Measurements from ENCODE around the gene HP.
A peak's percentile ranks its signal among the peaks of the same experiment; 100 is the strongest.
"Not testable (repeated sequence)": the region's sequence is repeated elsewhere in the genome, so short reads cannot be mapped to it uniquely, and the experiment has no call there.

HP gene, protein sequence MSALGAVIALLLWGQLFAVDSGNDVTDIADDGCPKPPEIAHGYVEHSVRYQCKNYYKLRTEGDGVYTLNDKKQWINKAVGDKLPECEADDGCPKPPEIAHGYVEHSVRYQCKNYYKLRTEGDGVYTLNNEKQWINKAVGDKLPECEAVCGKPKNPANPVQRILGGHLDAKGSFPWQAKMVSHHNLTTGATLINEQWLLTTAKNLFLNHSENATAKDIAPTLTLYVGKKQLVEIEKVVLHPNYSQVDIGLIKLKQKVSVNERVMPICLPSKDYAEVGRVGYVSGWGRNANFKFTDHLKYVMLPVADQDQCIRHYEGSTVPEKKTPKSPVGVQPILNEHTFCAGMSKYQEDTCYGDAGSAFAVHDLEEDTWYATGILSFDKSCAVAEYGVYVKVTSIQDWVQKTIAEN
- long read RNA-seq, result 0 reads

DNA sequence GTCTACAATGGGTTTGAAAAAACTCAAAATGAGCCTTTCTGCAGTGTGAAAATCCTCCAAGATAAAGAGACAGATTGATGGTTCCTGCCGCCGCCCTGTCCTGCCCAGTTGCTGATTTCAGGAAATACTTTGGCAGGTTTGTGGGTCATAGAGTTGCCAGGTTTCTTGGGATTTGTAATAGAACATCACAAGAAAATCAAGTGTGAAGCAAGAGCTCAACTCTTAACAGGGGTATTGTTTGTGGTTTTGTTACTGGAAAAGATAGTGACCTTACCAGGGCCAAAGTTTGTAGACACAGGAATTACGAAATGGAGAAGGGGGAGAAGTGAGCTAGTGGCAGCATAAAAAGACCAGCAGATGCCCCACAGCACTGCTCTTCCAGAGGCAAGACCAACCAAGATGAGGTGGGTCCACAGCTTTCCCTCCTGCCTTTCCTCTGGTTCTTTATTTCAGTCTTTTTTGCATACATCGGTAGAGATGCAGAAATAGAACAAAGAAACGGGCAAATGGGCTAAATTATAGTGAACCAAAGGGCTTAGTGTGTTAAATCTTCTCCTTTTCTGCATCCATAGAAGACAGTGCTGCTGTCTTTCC, at the start of gene HP:
Gene HP, plus strand, starts transcription at position 252 of the 594 bp plus-strand sequence. Its CDS starts 148 bp downstream, at position 400.
- peak within 1 kb of the TSS; percentile 17 for H3K4me3 ChIP-seq (replicated peaks; ENCODE audit: insufficient read depth, low read length)
- peak within 1 kb of the TSS; percentile 47 for H3K27ac ChIP-seq (replicated peaks)
- not testable (repeated sequence) for H3K27me3 ChIP-seq (ENCODE audit: insufficient read depth, poor library complexity, severe bottlenecking)
- peak; percentile 53 to 68 for DNase-seq (ENCODE audit: low read depth in 1 of 2, low spot score in 1 of 2)

DNA sequence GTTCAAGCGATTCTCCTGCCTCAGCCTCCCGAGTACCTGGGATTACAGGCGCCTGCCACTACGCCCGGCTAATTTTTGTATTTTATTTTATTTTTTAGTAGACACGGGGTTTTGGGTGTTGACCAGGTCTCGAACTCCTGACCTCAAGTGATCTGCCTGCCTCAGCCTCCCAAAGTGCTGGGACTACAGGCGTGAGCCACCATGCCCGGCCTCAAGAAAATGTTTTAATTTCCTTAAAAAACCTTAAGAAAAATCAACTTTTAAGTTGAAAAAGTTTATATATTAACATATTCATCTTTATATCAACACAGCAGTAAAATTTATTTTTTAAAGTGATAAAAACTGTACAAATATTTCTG, 46.3 kb upstream of the HP start:
- H3K4me3 ChIP-seq (replicated peaks; ENCODE audit: insufficient read depth, low read length); H3K27me3 ChIP-seq (ENCODE audit: insufficient read depth, poor library complexity, severe bottlenecking); DNase-seq (ENCODE audit: low read depth in 1 of 2, low spot score in 1 of 2): not testable (repeated sequence)
- peak overlapping the region; percentile 42 for H3K27ac ChIP-seq (replicated peaks)

DNA sequence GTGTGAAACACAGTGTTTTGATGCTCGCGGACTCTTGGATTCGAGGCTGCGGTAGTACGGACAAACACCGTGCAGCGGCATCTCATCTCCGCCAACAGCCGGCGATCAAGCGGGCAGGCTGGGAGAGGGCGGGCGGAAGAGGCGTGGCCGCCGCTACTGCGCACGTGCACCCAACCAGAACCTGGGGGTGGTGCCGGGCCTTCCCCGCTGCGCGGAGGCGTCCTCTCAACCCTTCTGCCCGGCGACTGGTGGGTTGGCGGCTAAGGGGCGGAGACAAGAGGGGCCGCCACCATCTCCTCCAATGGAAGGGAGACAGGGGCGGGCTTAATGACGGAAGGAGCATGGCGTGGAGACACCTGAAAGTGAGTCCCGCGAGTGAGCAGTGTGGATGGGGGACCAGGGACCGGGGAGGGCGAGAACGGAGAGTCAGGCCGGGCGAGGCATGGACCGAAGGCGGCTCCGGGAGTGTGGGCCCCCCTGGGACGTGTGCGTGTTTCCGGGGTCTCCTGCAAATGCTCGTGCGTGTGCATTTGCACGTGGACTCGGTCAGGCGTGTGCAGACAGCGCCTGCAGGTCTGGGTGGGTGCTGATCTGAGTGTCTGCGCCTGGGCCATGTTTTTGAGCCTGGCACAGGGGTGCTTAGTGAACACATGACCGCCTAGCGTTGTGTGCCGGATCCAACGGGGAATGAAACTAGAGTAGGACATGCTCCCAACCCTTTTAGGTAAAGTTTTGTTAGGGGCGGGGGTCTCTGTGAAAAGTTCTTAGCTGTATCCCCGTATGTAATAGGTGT, 45.7 kb upstream of the HP start, which contains the start of gene DHODH:
Gene DHODH, plus strand, starts transcription at position 321 of the 793 bp plus-strand sequence. Its CDS starts 21 bp downstream, at position 342.
- Histone ChIP-seq H3K27ac (replicated peaks) (peak within 1 kb of the TSS; percentile 85), H3K4me3 (replicated peaks; ENCODE audit: insufficient read depth, low read length) (peak within 1 kb of the TSS; percentile 97), H3K27me3 (ENCODE audit: insufficient read depth, poor library complexity, severe bottlenecking) (no peaks in the 10 kb centered on the region)
- TF ChIP-seq POLR2AphosphoS5 (IDR thresholded peaks at IDR 0.05; ENCODE audit: low read depth) (peak; percentile 97), GABPA (IDR thresholded peaks at IDR 0.05; ENCODE audit: low read depth) (no peak; the same call in none of the 2 replicates), SPI1 (IDR thresholded peaks at IDR 0.05; ENCODE audit: borderline replicate concordance, low read depth) (no peak)
- TF ChIP-seq, protein P1, sequence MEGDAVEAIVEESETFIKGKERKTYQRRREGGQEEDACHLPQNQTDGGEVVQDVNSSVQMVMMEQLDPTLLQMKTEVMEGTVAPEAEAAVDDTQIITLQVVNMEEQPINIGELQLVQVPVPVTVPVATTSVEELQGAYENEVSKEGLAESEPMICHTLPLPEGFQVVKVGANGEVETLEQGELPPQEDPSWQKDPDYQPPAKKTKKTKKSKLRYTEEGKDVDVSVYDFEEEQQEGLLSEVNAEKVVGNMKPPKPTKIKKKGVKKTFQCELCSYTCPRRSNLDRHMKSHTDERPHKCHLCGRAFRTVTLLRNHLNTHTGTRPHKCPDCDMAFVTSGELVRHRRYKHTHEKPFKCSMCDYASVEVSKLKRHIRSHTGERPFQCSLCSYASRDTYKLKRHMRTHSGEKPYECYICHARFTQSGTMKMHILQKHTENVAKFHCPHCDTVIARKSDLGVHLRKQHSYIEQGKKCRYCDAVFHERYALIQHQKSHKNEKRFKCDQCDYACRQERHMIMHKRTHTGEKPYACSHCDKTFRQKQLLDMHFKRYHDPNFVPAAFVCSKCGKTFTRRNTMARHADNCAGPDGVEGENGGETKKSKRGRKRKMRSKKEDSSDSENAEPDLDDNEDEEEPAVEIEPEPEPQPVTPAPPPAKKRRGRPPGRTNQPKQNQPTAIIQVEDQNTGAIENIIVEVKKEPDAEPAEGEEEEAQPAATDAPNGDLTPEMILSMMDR (IDR thresholded peaks at IDR 0.05; ENCODE audit: insufficient read depth, low read length), result no peak
- TF ChIP-seq, protein P2, sequence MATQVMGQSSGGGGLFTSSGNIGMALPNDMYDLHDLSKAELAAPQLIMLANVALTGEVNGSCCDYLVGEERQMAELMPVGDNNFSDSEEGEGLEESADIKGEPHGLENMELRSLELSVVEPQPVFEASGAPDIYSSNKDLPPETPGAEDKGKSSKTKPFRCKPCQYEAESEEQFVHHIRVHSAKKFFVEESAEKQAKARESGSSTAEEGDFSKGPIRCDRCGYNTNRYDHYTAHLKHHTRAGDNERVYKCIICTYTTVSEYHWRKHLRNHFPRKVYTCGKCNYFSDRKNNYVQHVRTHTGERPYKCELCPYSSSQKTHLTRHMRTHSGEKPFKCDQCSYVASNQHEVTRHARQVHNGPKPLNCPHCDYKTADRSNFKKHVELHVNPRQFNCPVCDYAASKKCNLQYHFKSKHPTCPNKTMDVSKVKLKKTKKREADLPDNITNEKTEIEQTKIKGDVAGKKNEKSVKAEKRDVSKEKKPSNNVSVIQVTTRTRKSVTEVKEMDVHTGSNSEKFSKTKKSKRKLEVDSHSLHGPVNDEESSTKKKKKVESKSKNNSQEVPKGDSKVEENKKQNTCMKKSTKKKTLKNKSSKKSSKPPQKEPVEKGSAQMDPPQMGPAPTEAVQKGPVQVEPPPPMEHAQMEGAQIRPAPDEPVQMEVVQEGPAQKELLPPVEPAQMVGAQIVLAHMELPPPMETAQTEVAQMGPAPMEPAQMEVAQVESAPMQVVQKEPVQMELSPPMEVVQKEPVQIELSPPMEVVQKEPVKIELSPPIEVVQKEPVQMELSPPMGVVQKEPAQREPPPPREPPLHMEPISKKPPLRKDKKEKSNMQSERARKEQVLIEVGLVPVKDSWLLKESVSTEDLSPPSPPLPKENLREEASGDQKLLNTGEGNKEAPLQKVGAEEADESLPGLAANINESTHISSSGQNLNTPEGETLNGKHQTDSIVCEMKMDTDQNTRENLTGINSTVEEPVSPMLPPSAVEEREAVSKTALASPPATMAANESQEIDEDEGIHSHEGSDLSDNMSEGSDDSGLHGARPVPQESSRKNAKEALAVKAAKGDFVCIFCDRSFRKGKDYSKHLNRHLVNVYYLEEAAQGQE (IDR thresholded peaks at IDR 0.05; ENCODE audit: insufficient replicate concordance, low read depth), result peak; percentile 70
- DNase-seq (ENCODE audit: low read depth in 1 of 2, low spot score in 1 of 2), result peak; percentile 95 to 99

DNA sequence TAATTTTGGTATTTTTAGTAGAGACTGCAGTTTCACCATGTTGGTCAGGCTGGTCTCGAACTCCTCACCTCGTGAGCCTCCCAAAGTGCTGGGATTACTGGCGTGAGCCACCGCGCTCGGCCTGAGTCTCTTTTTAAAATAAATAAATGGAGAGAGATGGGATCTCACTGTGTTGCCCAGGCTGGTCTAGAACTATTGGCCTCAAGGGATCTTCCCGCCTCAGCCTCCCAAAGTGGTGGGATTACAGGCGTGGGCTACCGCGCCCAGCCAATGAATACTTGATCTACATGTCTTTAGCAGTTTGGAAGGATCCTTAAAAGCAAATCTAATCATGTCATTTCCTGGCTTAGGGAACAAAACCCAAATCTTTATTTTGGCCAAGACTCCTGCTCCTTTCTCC, 44.5 kb upstream of the HP start:
- DNase-seq (ENCODE audit: low read depth in 1 of 2, low spot score in 1 of 2), result no peak
- no peak for TF ChIP-seq SPI1 (IDR thresholded peaks at IDR 0.05; ENCODE audit: borderline replicate concordance, low read depth)
- TF ChIP-seq POLR2AphosphoS5 (IDR thresholded peaks at IDR 0.05; ENCODE audit: low read depth), result no peak
- TF ChIP-seq GABPA (IDR thresholded peaks at IDR 0.05; ENCODE audit: low read depth), result no peak
- TF ChIP-seq, protein P2 (IDR thresholded peaks at IDR 0.05; ENCODE audit: insufficient replicate concordance, low read depth), result no peak
- TF ChIP-seq, protein P1 (IDR thresholded peaks at IDR 0.05; ENCODE audit: insufficient read depth, low read length), result no peak
- H3K4me3 ChIP-seq (replicated peaks; ENCODE audit: insufficient read depth, low read length), result peak overlapping the region; percentile 25
- no peaks in the 10 kb centered on the region for H3K27me3 ChIP-seq (ENCODE audit: insufficient read depth, poor library complexity, severe bottlenecking)
- peak overlapping the region; percentile 85; the same call in 1 of the 2 replicates for H3K27ac ChIP-seq (replicated peaks)

All from HL-60 (cell line).